HCT116 (cell line): ENCODE data around the gene DOCK10.

Experiments used
- EZH2phosphoT487 ChIP-seq: fragments of 200-600 bp; IDR thresholded peaks from 2 replicates; pipeline ENCODE4 v1.6.1; 2018; ENCODE audit warnings: antibody characterized with exemption, borderline replicate concordance
- SIN3A ChIP-seq: IDR thresholded peaks from 2 replicates; pipeline ENCODE4 v1.6.1; 2012; ENCODE audit warnings: low read depth
- TF ChIP-seq, protein P1 (sequence below): IDR thresholded peaks from 2 replicates; pipeline ENCODE4 v1.6.1; 2012; ENCODE audit warnings: low read depth

GRCh38 chr2:224975761-224976160 is 66.5 kb downstream of the DOCK10 start:
- TF ChIP-seq SIN3A (no peak), EZH2phosphoT487 (no peak)
- TF ChIP-seq, protein P1, sequence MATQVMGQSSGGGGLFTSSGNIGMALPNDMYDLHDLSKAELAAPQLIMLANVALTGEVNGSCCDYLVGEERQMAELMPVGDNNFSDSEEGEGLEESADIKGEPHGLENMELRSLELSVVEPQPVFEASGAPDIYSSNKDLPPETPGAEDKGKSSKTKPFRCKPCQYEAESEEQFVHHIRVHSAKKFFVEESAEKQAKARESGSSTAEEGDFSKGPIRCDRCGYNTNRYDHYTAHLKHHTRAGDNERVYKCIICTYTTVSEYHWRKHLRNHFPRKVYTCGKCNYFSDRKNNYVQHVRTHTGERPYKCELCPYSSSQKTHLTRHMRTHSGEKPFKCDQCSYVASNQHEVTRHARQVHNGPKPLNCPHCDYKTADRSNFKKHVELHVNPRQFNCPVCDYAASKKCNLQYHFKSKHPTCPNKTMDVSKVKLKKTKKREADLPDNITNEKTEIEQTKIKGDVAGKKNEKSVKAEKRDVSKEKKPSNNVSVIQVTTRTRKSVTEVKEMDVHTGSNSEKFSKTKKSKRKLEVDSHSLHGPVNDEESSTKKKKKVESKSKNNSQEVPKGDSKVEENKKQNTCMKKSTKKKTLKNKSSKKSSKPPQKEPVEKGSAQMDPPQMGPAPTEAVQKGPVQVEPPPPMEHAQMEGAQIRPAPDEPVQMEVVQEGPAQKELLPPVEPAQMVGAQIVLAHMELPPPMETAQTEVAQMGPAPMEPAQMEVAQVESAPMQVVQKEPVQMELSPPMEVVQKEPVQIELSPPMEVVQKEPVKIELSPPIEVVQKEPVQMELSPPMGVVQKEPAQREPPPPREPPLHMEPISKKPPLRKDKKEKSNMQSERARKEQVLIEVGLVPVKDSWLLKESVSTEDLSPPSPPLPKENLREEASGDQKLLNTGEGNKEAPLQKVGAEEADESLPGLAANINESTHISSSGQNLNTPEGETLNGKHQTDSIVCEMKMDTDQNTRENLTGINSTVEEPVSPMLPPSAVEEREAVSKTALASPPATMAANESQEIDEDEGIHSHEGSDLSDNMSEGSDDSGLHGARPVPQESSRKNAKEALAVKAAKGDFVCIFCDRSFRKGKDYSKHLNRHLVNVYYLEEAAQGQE: no peak
